DND-41 (cell line): ENCODE measurements around the gene PNPLA4.
A peak's percentile ranks its signal among the peaks of the same experiment; 100 is the strongest.

ENCODE experiments used
- ATAC-seq: fragments of 200-7000 bp; cut with Tn5 transposase; 3 replicates; pipeline ENCODE4 v1.9.1; 2021; ENCODE audit warnings: low read depth; ENCODE audit not compliant: insufficient read depth
- DNase-seq: peaks from one replicate; pipeline ENCODE4 v3.0.0-alpha.2; 2020
- H2AFZ ChIP-seq: 2 replicates; pipeline ENCODE4 v1.6.0; 2012; ENCODE audit warnings: low read depth, low read length
- H3K27ac ChIP-seq: 2 replicates; pipeline ENCODE4 v1.5.1; 2012; ENCODE audit warnings: low read length, inconsistent platforms
- H3K27me3 ChIP-seq: fragments of 200-600 bp; sonication (generic); 2 replicates; pipeline ENCODE4 v1.6.0; 2012; ENCODE audit warnings: low read length, mild to moderate bottlenecking, inconsistent platforms; ENCODE audit not compliant: insufficient read depth, poor library complexity
- H3K36me3 ChIP-seq: 2 replicates; pipeline ENCODE4 v1.5.1; 2012; ENCODE audit warnings: low read length, inconsistent platforms; ENCODE audit not compliant: insufficient read depth
- H3K4me1 ChIP-seq: 2 replicates; pipeline ENCODE4 v1.5.1; 2012; ENCODE audit warnings: mild to moderate bottlenecking, low read length; ENCODE audit not compliant: insufficient read depth
- H3K4me2 ChIP-seq: 2 replicates; pipeline ENCODE4 v1.6.0; 2012; ENCODE audit warnings: mild to moderate bottlenecking, moderate library complexity, low read length, inconsistent platforms; ENCODE audit not compliant: insufficient read depth
- H3K4me3 ChIP-seq, 2 experiments: fragments of 200-600 bp in 1 of 2; shearing (Covaris generic) in 1 of 2; 2 replicates each; pipeline ENCODE4 v1.5.1; 2012 to 2016; ENCODE audit warnings: inconsistent platforms in 2 of 2, low read length in 2 of 2, mild to moderate bottlenecking in 2 of 2, low read depth in 1 of 2, moderate library complexity in 1 of 2
- H3K79me2 ChIP-seq: 2 replicates; pipeline ENCODE4 v1.6.0; 2012; ENCODE audit warnings: low read length, inconsistent platforms; ENCODE audit not compliant: insufficient read depth
- H3K9ac ChIP-seq: 2 replicates; pipeline ENCODE4 v1.6.0; 2012; ENCODE audit warnings: low read depth, mild to moderate bottlenecking, inconsistent platforms, low read length, moderate library complexity
- H3K9me3 ChIP-seq: 2 replicates; pipeline ENCODE4 v1.5.1; 2012; ENCODE audit warnings: low read length, moderate library complexity, mild to moderate bottlenecking, inconsistent platforms; ENCODE audit not compliant: insufficient read depth, severe bottlenecking
- H4K20me1 ChIP-seq: 2 replicates; pipeline ENCODE4 v1.6.0; 2012; ENCODE audit warnings: low read length; ENCODE audit not compliant: insufficient read depth
- CTCF ChIP-seq: IDR thresholded peaks from 2 replicates; pipeline ENCODE4 v1.5.1; 2012; ENCODE audit warnings: borderline replicate concordance, low read length, moderate library complexity, mild to moderate bottlenecking; ENCODE audit not compliant: poor library complexity, severe bottlenecking; ENCODE audit errors: extremely low read depth
- EZH2 ChIP-seq: IDR thresholded peaks from 3 replicates; pipeline ENCODE4 v1.6.1; 2012; ENCODE audit warnings: borderline replicate concordance, low read depth, mild to moderate bottlenecking, moderate library complexity, low read length, inconsistent platforms; ENCODE audit not compliant: severe bottlenecking

The PNPLA4 gene

GRCh38 chrX:7904562-7904961 is 22.7 kb downstream of the PNPLA4 start:
- DNase-seq: no peak
- H3K79me2 ChIP-seq: no peaks in the 10 kb centered on the region
- no peak for TF ChIP-seq CTCF
- H3K4me3 ChIP-seq: no peak overlapping the region
- H3K27ac ChIP-seq: no peak overlapping the region
- no peaks in the 10 kb centered on the region for H3K4me1 ChIP-seq
- no peaks in the 10 kb centered on the region for H3K27me3 ChIP-seq
- H3K36me3 ChIP-seq: no peaks in the 10 kb centered on the region
- no peaks in the 10 kb centered on the region for H4K20me1 ChIP-seq
- no peak overlapping the region for H3K9ac ChIP-seq
- ATAC-seq: no peak
- H3K9me3 ChIP-seq: no peaks in the 10 kb centered on the region
- H3K4me2 ChIP-seq: no peak overlapping the region
- no peak overlapping the region for H2AFZ ChIP-seq

- H3K79me2 ChIP-seq: no peaks in the 10 kb centered on the region
- H3K9me3 ChIP-seq: peaks cover 6% of the 10 kb centered on the region
- H3K4me1 ChIP-seq: peaks cover 27% of the 10 kb centered on the region
- TF ChIP-seq EZH2 (no peak), CTCF (no peak)
- no peaks in the 10 kb centered on the region for H3K36me3 ChIP-seq
- DNase-seq (peak; percentile 3), ATAC-seq (no peak)
- no peak overlapping the region for H3K4me2 ChIP-seq
- H4K20me1 ChIP-seq: no peaks in the 10 kb centered on the region
- H3K9ac ChIP-seq: no peak overlapping the region
- H3K4me3 ChIP-seq: no peak overlapping the region
- no peak overlapping the region for H3K27ac ChIP-seq
- H2AFZ ChIP-seq: no peak overlapping the region
- H3K27me3 ChIP-seq: no peaks in the 10 kb centered on the region
Measured at GRCh38 chrX:7891928-7892327, 35.3 kb downstream of the PNPLA4 start.

GRCh38 chrX:7889680-7890079 is 37.5 kb downstream of the PNPLA4 start:
- no peaks in the 10 kb centered on the region for H4K20me1 ChIP-seq
- no peaks in the 10 kb centered on the region for H3K36me3 ChIP-seq
- H3K27ac ChIP-seq: peak overlapping the region; percentile 88
- H3K4me2 ChIP-seq: peak overlapping the region; percentile 57
- peaks cover 27% of the 10 kb centered on the region for H3K4me1 ChIP-seq
- no peaks in the 10 kb centered on the region for H3K27me3 ChIP-seq
- TF ChIP-seq CTCF (no peak), EZH2 (no peak)
- DNase-seq: peak; percentile 7
- no peak overlapping the region for H2AFZ ChIP-seq
- H3K79me2 ChIP-seq: no peaks in the 10 kb centered on the region
- no peak overlapping the region for H3K4me3 ChIP-seq
- peaks cover 7% of the 10 kb centered on the region for H3K9me3 ChIP-seq
- peak overlapping the region; percentile 34 for H3K9ac ChIP-seq
- peak; percentile 45 for ATAC-seq

- Histone ChIP-seq H3K4me3 (peak overlapping the region in 1 of 2 experiments; percentile 46; a peak in 2 of 4 replicates), H3K4me1 (peaks cover 27% of the 10 kb centered on the region), H3K36me3 (no peaks in the 10 kb centered on the region), H3K9ac (peak overlapping the region; percentile 44), H3K9me3 (peaks cover 7% of the 10 kb centered on the region), H3K79me2 (no peaks in the 10 kb centered on the region), H3K4me2 (peak overlapping the region; percentile 57), H3K27me3 (no peaks in the 10 kb centered on the region), H3K27ac (peak overlapping the region; percentile 88), H4K20me1 (no peaks in the 10 kb centered on the region), H2AFZ (peak overlapping the region; percentile 56; the same call in 1 of the 2 replicates)
- peak; percentile 76 for DNase-seq
- TF ChIP-seq CTCF (no peak), EZH2 (no peak)
- peak; percentile 98 for ATAC-seq
Measured at GRCh38 chrX:7889135-7889534, 38.1 kb downstream of the PNPLA4 start.
